Right lung (tissue), 5 donors: Measurements from ENCODE around the gene DHCR7. TPM values are rescaled to one million over a fixed set of nuclear protein-coding genes. Genes with fewer than 3 reads are reported as not detected.

ENCODE experiments used
- DNase-seq, 2 donors: peaks; one replicate each; pipeline ENCODE4 v3.0.0-alpha.2; 2013
- polyA plus RNA-seq, 5 donors: library from polyadenylated mRNA; unstranded; fragments of 120-200 nt; gene quantifications; one replicate each; pipeline versions ENCODE4 v1.2.1 to v1.2.3, GENCODE V29; 2013; ENCODE audit warnings: inconsistent platforms in 1 of 5, low replicate concordance in 1 of 5; ENCODE audit not compliant: insufficient read length in 5 of 5, insufficient read depth in 1 of 5

Gene DHCR7
- polyA plus RNA-seq, 5 donors, result 17.5 to 38.5 (median 25.9) TPM

DNA sequence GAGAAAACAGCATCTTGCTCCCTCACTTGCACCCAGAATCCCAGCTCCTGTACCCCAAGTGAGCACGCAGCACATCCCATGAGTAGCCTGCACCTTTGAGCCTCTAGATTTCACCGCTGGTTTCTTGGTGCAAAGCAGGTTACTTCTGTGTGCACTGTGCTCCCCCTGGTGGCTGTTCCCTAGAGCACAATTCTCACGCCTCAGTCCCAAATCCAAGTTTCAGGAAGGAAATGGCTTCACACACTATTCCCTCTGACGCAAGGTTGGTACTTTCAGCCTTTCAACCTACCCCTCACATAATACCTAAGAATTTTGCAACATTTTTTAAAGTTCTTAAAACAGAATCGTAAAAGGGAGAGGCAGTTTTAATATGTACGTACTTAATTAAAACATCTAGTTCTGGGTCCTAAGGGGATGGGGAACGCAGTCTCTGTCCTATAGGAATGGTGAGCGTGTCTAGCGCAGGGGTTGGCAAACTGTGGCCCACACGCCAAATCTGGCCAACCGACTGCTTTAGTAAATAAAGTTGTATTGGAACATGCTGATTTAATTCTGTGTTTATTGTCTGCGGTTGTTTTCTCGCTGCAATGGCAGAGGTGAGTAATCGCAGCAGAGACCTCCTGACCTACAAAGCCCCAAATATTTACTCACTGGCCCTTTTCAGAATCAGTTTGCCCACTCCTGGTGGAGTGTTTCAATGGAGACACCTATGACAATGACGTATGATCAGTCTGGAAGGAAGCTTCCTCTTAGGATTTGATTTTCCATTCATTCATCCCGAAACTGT is 27.5 kb downstream of the DHCR7 start:
- peak; percentile 2 to 8 for DNase-seq

GRCh38 chr11:71418643-71419042 is 29.6 kb downstream of the DHCR7 start:
- DNase-seq, result no peak

DNA sequence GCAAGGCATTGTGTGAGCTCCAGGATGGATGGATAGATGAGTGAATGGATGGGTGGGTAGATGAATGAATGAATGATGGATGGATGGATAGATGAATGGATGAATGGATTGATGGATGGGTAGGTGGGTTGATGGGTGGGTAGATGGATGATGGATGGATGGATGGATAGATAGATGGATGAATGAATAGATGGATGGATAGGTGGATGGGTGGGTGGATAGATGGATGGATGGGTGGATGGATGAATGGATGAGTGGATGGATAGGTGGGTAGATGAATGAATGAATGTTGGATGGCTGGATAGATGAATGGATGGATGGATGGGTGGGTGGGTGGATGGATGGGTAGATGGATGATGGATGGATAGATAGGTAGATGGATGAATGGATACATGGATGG is 33.5 kb downstream of the DHCR7 start:
- no peak for DNase-seq

GRCh38 chr11:71410363-71410966 is 37.7 kb downstream of the DHCR7 start:
- DNase-seq, result no peak

DNA sequence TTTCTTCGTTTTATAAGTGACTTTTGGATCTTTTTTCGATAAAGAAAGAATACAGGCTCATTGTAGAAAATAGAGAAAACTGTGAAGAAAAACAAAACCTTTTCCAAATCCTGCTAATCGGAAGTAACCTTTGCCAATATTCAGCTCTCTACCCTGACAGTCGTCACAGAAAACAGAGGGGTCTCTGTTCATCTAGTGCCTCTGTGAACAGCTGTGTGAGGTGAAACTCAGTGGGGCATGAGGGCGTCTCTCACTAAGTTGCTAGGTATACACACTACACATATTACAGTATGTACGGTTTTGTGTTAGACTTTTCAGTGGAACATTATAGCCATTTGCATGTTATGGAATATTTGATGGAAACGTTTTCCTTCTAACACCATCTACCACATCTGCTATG is 39.4 kb downstream of the DHCR7 start:
- no peak for DNase-seq

DNA sequence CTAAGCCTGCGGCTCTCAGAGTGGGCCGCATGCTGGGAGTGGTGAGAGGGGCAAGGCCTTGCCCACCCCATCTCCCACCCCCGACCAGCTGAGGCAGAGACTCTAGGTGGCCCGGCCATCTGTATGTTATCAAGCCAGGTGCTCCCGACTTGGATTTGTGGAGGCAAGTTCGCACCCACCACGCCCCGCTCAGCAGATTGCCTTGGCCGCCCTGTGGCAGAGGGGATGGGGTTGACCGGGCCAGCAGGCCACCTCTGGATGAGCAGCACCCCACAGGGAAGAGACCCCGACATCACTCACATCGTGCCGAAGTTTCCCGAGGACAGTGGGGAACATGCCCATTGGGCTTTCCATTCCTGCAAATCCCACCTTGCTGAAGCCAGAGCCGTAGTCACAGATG is 40.8 kb downstream of the DHCR7 start:
- no peak for DNase-seq

DNA sequence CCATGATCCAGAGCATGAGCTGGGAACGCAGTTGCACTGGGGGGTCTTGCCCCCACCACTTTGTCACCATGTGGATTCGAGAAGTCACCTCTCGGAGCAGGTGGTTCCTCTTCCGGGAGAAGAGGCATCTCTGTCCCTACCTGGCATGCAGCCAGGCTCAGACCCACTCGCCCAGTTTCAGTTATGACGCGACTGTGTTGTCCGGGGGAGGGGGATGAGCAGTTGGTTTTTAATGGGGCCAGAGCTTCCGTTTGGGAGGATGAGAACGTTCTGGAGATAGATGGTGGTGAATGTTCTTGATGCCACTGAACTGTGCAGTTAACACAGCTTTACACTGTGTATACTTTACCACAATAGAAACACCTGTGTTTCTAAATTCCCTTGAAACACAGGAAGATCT is 41.5 kb downstream of the DHCR7 start:
- no peak for DNase-seq

DNA sequence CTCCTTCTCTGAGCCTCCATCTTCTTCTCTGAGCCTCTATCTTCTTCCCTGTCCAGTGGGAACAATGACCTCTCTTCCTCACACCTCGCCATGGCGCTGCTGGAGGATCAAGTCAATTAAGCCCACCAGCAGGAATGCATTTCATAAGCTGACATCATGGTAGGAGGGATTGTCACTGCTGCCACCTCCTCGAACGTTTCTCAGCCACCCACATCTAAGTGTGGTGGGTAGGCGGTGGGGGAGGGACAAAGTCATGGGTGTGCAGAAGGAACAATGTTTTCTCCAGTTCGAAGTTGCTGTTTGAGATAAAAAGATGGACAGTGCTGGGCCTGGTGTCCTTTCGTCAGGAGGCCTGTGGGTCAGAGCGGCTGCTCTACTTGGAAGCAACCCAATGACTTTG is 44.0 kb downstream of the DHCR7 start:
- DNase-seq, result no peak

DNA sequence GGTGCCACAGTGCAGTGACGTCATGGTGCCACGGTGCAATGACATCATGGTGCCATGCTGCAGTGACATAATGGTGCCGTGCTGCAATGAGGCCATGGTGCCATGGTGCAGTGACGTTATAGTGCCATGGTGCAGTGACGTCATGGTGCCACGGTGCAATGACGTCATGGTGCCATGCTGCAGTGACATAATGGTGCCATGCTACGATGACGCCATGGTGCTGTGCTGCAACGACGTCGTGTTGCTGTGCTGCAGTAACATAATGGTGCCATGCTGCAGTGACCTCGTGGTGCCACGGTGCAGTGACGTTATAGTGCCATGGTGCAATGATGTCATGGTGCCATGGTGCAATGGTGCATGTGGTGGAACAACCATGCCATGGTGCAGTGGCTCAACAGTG is 45.3 kb downstream of the DHCR7 start:
- DNase-seq, result no peak

GRCh38 chr11:71400216-71400615 is 48.0 kb downstream of the DHCR7 start:
- DNase-seq, result no peak

DNA sequence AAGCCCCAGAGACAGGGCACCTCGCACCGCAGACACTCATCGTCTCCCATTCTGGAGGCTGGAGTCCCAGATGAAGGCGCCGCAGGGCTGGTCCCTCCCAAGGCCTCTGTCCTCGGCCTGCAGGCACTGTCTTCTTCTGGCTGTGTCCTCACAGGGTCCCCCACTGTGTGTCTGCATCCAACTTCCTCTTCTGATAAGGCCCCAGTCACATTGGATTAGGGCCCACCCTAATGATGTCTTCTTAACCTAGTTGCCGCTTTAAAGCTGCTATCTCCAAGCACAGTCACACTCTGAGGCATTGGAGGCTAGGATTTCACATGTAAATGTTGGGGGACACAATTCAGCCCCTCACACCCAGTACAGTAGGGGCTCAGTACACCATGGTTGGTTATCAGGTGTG is 48.9 kb downstream of the DHCR7 start:
- no peak for DNase-seq

DNA sequence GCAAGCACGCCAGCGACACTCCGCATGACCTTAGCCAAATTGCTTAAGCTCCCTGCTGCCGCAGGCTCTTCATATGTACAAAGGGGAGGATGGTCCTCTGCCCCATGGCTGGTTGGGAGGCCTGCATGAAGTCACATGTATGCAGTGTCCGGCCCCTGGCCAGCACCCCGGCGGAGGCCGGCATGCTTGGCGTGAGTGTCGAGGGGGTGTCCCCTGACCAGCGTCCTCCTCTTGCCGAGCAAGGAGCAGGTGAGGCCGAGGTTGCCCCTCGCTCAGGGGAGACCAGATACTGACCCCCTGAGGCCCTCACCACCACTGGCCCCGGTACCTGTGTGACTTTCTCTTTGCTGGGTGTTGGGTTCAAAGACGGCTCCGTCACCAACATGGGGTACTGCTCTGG is 50.2 kb downstream of the DHCR7 start:
- DNase-seq, result no peak

- DNase-seq, result no peak
Measured at GRCh38 chr11:71397331-71397860, 50.8 kb downstream of the DHCR7 start.

DNA sequence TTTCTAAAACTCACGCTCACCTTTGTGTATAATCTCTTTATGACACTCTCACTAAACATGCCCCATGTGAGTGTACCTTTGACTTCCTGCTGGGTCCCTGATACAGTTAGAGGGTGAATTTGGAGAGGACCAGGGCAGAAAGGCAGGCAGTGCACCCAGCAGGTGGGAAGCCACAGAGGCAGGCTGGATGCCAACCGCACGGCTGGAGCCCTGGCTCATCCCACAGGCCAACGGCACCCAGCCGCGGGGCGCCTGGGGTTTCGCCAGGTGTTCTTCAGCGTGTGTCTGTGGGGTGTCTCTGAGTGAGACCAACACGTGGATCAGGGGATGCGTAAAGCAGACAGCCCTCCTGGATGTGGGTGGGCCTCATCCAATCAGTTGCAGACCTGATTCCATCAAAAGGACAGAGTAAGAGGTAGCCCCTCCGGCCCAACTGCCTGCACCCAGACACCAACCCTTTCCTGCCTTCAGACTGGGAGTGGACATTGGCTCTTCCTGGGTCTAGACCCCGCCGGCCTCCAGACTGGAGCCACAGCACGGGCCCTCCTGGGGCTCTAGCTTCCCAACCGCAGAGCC is 51.6 kb downstream of the DHCR7 start:
- no peak for DNase-seq

GRCh38 chr11:71395774-71396173 is 52.4 kb downstream of the DHCR7 start:
- no peak for DNase-seq

- DNase-seq, result no peak
Measured at GRCh38 chr11:71395263-71395560, 53.0 kb downstream of the DHCR7 start.

- DNase-seq, result no peak
Measured at GRCh38 chr11:71393283-71393682, 54.9 kb downstream of the DHCR7 start.

GRCh38 chr11:71391796-71392195 is 56.4 kb downstream of the DHCR7 start:
- peak; percentile 15 to 19 for DNase-seq

- DNase-seq, result no peak
Measured at GRCh38 chr11:71391352-71391751, 56.8 kb downstream of the DHCR7 start.

DNA sequence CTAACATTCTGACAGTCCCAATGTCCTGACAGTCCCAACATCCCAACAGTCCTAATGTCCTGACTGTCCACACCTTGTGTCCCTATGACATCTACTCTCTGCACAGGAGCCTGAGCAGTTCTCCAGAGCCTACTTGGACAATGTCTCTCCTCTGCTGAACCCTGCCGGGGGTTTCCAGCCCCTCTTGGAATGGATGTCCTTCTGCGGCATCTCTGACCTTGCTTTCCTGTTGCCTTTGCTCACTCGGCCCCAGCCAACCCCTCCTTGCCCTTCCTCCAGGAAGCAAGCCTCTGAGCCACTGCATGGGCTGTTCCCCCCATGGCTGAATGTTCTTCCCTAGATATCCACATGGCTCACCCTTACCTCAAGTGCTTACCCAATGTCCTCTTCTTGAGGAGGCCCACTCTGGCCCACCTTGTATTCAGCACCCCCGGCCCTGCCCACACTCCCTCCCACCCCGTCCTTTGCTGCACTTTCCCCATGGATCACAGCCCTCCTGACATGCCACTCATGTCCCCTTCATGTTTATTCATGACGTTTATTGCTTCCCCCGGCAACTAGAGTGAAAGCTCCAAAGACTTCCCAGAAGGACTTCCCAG is 59.5 kb downstream of the DHCR7 start:
- no peak for DNase-seq

- no peak for DNase-seq
Measured at GRCh38 chr11:71387784-71388636, 60.2 kb downstream of the DHCR7 start.

DNA sequence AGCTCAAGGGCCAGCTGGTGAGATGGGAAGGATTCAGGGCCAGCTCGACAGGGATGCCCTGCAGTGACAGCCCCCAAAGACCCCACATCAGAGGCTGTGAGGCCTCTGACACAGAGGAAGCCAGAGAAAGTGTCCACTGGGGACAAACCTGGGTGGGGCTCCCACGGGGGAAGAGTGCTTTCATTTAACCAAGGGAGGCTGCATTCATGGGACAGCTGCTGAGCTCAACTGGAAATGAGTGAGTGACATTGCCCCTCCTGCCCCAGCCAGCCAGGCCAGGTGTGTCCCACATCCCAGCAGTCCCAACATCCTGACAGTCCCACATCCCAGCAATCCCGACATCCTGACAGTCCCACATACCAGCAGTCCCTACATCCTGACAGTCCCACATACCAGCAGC is 61.0 kb downstream of the DHCR7 start:
- DNase-seq, result no peak
